ENCODE data around the gene FAM120A. TPM values are rescaled to one million over a fixed set of nuclear protein-coding genes. Genes with fewer than 3 reads are reported as not detected.
"Not testable (repeated sequence)": the region's sequence is repeated elsewhere in the genome, so short reads cannot be mapped to it uniquely, and the experiment has no call there.

Gene FAM120A
- total RNA-seq, 6 donors from 2014 or later: 102 to 137 (median 109) TPM

DNA sequence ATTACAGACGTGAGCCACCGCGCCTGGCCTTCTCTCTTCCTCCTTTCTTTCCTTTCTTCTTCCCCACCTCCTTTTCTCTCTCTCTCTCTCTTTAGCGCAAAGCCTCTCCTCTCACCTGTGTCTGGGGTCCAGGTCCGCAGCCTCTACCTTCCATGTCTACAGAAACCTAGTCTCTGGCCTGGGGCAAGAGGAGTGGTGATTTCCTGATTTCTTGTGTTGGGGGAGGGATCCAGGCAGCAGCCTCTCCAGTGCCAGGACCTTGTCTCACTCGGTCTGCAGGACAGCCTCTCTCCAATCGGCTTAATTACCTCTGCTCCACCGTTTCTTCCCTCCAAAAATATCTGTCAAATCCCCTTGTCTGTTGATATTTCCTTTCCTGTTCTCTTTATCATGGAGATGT is 16.1 kb upstream of the FAM120A start:
- Histone ChIP-seq H3K27ac (no peak overlapping the region), H3K36me3 (no peaks in the 10 kb centered on the region), H3K27me3 (no peaks in the 10 kb centered on the region), H3K4me1 (no peaks in the 10 kb centered on the region), H3K9me3 (no peaks in the 10 kb centered on the region), H3K4me3 (no peak overlapping the region)
- TF ChIP-seq CTCF (IDR thresholded peaks at IDR 0.05) (no peak), POLR2AphosphoS5 (IDR thresholded peaks at IDR 0.05) (no peak), POLR2A (IDR thresholded peaks at IDR 0.05) (no peak), EP300 (IDR thresholded peaks at IDR 0.05) (no peak)
- no peak for ATAC-seq (ENCODE audit: low FRiP score in 2 of 2)
- DNase-seq: no peak
- 85 to 86% methylated on average over 8 of the region's 8 CpGs for WGBS, 2 donors

- no peaks in the 10 kb centered on the region for H3K27me3 ChIP-seq
- TF ChIP-seq POLR2A (IDR thresholded peaks at IDR 0.05): no peak
- TF ChIP-seq CTCF (IDR thresholded peaks at IDR 0.05): no peak
- no peak for TF ChIP-seq EP300 (IDR thresholded peaks at IDR 0.05)
- no peak for TF ChIP-seq POLR2AphosphoS5 (IDR thresholded peaks at IDR 0.05)
- no peak overlapping the region for H3K4me3 ChIP-seq
- WGBS, 2 donors: 88 to 91% methylated on average over 6 of the region's 6 CpGs
- ATAC-seq (ENCODE audit: low FRiP score in 2 of 2) (no peak), DNase-seq (no peak)
- H3K9me3 ChIP-seq: no peaks in the 10 kb centered on the region
- no peaks in the 10 kb centered on the region for H3K36me3 ChIP-seq
- no peaks in the 10 kb centered on the region for H3K4me1 ChIP-seq
- no peak overlapping the region for H3K27ac ChIP-seq
Observed at GRCh38 chr9:93436218-93436617, 15.3 kb upstream of the FAM120A start.

DNA sequence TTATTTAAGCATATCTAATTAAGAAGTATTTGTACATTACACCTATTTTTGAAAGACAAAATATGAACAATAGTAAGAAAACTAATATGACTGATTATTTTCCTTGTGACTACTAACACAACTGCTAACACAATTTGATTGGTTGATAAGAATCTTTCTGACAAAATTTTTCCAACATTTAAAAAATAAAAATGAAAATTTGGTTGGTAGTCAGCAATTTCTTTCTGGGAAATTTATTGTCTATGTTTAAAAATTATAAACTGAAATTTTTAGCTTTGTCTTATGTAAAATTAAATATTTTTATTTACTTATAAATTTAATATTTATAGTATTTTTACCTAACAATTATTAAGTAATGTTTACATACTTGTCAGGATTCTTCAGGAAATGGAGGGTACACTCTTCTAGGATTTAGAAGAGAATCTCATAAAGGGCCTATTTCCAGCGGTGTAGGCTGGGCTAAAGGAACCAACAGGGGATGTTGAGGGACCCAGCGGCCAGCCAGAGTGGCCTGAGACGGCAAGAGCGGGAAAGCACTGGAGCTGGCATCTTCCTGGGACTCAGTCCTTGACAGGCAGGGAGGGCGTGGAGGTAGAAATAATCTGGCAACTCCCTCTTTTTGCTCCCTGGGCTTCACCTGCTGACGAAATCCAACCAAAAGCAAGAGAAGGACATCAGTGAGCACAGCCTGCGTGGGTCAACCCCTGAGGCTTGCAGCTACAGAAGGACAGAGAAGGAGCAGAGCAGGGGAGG is 14.7 kb upstream of the FAM120A start:
- no peak overlapping the region for H3K4me3 ChIP-seq
- no peak for DNase-seq
- no peaks in the 10 kb centered on the region for H3K9me3 ChIP-seq
- H3K4me1 ChIP-seq: no peaks in the 10 kb centered on the region
- H3K36me3 ChIP-seq: no peaks in the 10 kb centered on the region
- WGBS, 2 donors: 93 to 95% methylated on average over 7 of the region's 7 CpGs
- no peak for ATAC-seq (ENCODE audit: low FRiP score in 2 of 2)
- H3K27me3 ChIP-seq: no peaks in the 10 kb centered on the region
- TF ChIP-seq EP300 (IDR thresholded peaks at IDR 0.05): no peak
- TF ChIP-seq POLR2A (IDR thresholded peaks at IDR 0.05): no peak
- no peak for TF ChIP-seq POLR2AphosphoS5 (IDR thresholded peaks at IDR 0.05)
- no peak for TF ChIP-seq CTCF (IDR thresholded peaks at IDR 0.05)
- no peak overlapping the region for H3K27ac ChIP-seq

- Histone ChIP-seq H3K27me3 (no peaks in the 10 kb centered on the region), H3K4me3 (no peak overlapping the region), H3K36me3 (no peaks in the 10 kb centered on the region), H3K27ac (no peak overlapping the region), H3K9me3 (no peaks in the 10 kb centered on the region), H3K4me1 (no peaks in the 10 kb centered on the region)
- DNase-seq (no peak), ATAC-seq (ENCODE audit: low FRiP score in 2 of 2) (no peak)
- TF ChIP-seq EP300 (IDR thresholded peaks at IDR 0.05): no peak
- no peak for TF ChIP-seq POLR2A (IDR thresholded peaks at IDR 0.05)
- no peak for TF ChIP-seq POLR2AphosphoS5 (IDR thresholded peaks at IDR 0.05)
- no peak for TF ChIP-seq CTCF (IDR thresholded peaks at IDR 0.05)
- 89 to 90% methylated on average over 2 of the region's 2 CpGs for WGBS, 2 donors
Observed at GRCh38 chr9:93437996-93438395, 13.5 kb upstream of the FAM120A start.

DNA sequence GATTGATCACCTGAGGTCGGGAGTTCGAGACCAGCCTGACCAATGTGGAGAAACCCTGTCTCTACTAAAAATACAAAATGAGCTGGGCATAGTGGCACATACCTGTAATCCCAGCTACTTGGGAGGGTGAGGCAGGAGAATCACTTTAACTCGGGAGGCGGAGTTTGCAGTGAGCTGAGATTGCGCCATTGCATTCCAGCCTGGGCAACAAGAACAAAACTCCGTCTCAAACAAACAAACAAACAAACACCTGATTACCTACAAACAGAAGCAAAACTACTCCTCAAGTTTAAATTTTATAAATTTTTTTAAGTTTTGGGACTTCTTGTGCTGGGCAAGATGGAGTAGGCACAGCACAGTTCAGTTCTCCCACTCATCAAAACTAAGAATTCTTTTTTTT is 12.2 kb upstream of the FAM120A start:
- DNase-seq; H3K36me3 ChIP-seq; ATAC-seq (ENCODE audit: low FRiP score in 2 of 2); H3K9me3 ChIP-seq; H3K27me3 ChIP-seq; H3K4me1 ChIP-seq; H3K27ac ChIP-seq; H3K4me3 ChIP-seq: not testable (repeated sequence)
- WGBS, 2 donors: 87 to 93% methylated on average over 6 of the region's 6 CpGs

Measured in upper lobe of left lung (tissue), 6 donors.